Right ventricle myocardium inferior (tissue), 1 donor: ENCODE data around the gene BAD. TPM values are rescaled to one million over a fixed set of nuclear protein-coding genes. Genes with fewer than 3 reads are reported as not detected.

ENCODE experiments used
- ATAC-seq: fragments of 200-7000 bp; cut with Tn5 transposase; one replicate; pipeline ENCODE4 v1.9.1; 2020; ENCODE audit warnings: mild to moderate bottlenecking, moderate library complexity
- DNase-seq: peaks from one replicate; pipeline ENCODE4 v3.0.0; 2021; ENCODE audit errors: missing footprints
- intact Hi-C: fragments of 100-400 bp; cut with DNase I; formaldehyde crosslinking; loops from one replicate; pipeline ENCODE4 v1.11.0; 2022
- total RNA-seq: library from RNA; stranded (reverse); fragmentation: NEBNext Ultra II Directional; extraction: Animal tissue kit (Norgen Biotek cat#: 25700); gene quantifications from one replicate; pipeline ENCODE4 v1.2.1, GENCODE V29; 2021
- donor health status: DM: no; HTN: yes; CAD: no; lungs with severe emphysema.

Gene BAD
- total RNA-seq, 1 donor from 2014 or later, result 89.1 TPM

- ATAC-seq, result no peak
- intact Hi-C loops, result no loop called here
Measured at GRCh38 chr11:64265176-64266160, 19.0 kb downstream of the BAD start.

GRCh38 chr11:64264371-64264852, 20.1 kb downstream of the BAD start:
- intact Hi-C loops, result no loop called here
- no peak for DNase-seq
- ATAC-seq, result no peak

More at GRCh38 chr11:64265176-64266160, 19.0 kb downstream of the BAD start:
- DNase-seq, result no peak

GRCh38 chr11:64263947-64264317, 20.5 kb downstream of the BAD start:
- DNase-seq (no peak), ATAC-seq (no peak)
- intact Hi-C loops, result no loop called here

GRCh38 chr11:64263021-64263946, 21.2 kb downstream of the BAD start:
- ATAC-seq (no peak), DNase-seq (no peak)
- intact Hi-C loops, result no loop called here

GRCh38 chr11:64262271-64263002, 22.0 kb downstream of the BAD start:
- ATAC-seq (no peak), DNase-seq (no peak)
- intact Hi-C loops, result no loop called here

- no peak for ATAC-seq
- DNase-seq, result no peak
- intact Hi-C loops, result no loop called here
Measured at GRCh38 chr11:64261556-64262080, 22.8 kb downstream of the BAD start.

GRCh38 chr11:64260147-64260708, 24.2 kb downstream of the BAD start:
- ATAC-seq, result no peak

GRCh38 chr11:64259533-64260067, 24.9 kb downstream of the BAD start:
- DNase-seq, result no peak
- no peak for ATAC-seq
- intact Hi-C loops, result no loop called here

More at GRCh38 chr11:64260147-64260708, 24.2 kb downstream of the BAD start:
- intact Hi-C loops, result no loop called here
- no peak for DNase-seq

- ATAC-seq (no peak), DNase-seq (peak; percentile 55)
- intact Hi-C loops, result no loop called here
Measured at GRCh38 chr11:64258946-64259532, 25.4 kb downstream of the BAD start.

GRCh38 chr11:64258356-64258755, 26.1 kb downstream of the BAD start:
- ATAC-seq, result no peak
- DNase-seq, result no peak
- intact Hi-C loops, result no loop called here

- intact Hi-C loops, result no loop called here
- ATAC-seq (no peak), DNase-seq (no peak)
Measured at GRCh38 chr11:64256300-64256699, 28.2 kb downstream of the BAD start.

GRCh38 chr11:64255135-64256128, 29.0 kb downstream of the BAD start:
- ATAC-seq (no peak), DNase-seq (no peak)
- intact Hi-C loops, result no loop called here

GRCh38 chr11:64254326-64254725, 30.1 kb downstream of the BAD start:
- ATAC-seq, result no peak
- intact Hi-C loops, result loop anchor here (5.0 kb wide), 1 partner anchor 48 kb away; the partner anchor contains the start of gene CATSPERZ
- DNase-seq, result no peak

GRCh38 chr11:64253481-64253880, 31.0 kb downstream of the BAD start:
- intact Hi-C loops, result loop anchor here (5.0 kb wide), 1 partner anchor 49 kb away; the partner anchor contains the start of gene CATSPERZ
- DNase-seq (peak; percentile 64), ATAC-seq (no peak)

GRCh38 chr11:64253043-64253442, 31.4 kb downstream of the BAD start:
- ATAC-seq, result no peak
- DNase-seq, result no peak
- intact Hi-C loops, result loop anchor here (5.0 kb wide), 1 partner anchor 49 kb away; the partner anchor contains the start of gene CATSPERZ
